NCI-H446 treated with DMSO at 0.1 percent for 48 hours (cell line): ENCODE results near the gene PLEKHA5.

Experiments used
- DNase-seq: peaks from one replicate; lab custom pipeline; 2025; lab: John Stamatoyannopoulos, UW

The PLEKHA5 gene

GRCh38 chr12:19130224-19131024 is 891 bp downstream of the PLEKHA5 start:
- no peak for DNase-seq

- DNase-seq = no peak
These were observed 1.5 kb downstream of the PLEKHA5 start for GRCh38 chr12:19131025-19131444.

GRCh38 chr12:19138551-19138950 is 9.0 kb downstream of the PLEKHA5 start:
- DNase-seq = no peak

- no peak for DNase-seq
These were observed 9.4 kb downstream of the PLEKHA5 start for GRCh38 chr12:19138956-19139355.

- no peak for DNase-seq
These were observed 10.2 kb downstream of the PLEKHA5 start for GRCh38 chr12:19139615-19140194.

GRCh38 chr12:19140381-19141236 is 11.1 kb downstream of the PLEKHA5 start:
- DNase-seq = no peak

GRCh38 chr12:19142499-19142898 is 13.0 kb downstream of the PLEKHA5 start:
- DNase-seq = no peak

GRCh38 chr12:19144287-19144686 is 14.8 kb downstream of the PLEKHA5 start:
- no peak for DNase-seq

GRCh38 chr12:19144985-19145384 is 15.5 kb downstream of the PLEKHA5 start:
- no peak for DNase-seq

GRCh38 chr12:19148860-19149259 is 19.3 kb downstream of the PLEKHA5 start:
- DNase-seq = no peak

- DNase-seq = no peak
These were observed 20.9 kb downstream of the PLEKHA5 start for GRCh38 chr12:19150273-19150900.

- no peak for DNase-seq
These were observed 21.8 kb downstream of the PLEKHA5 start for GRCh38 chr12:19151298-19151697.

GRCh38 chr12:19153396-19153795 is 23.9 kb downstream of the PLEKHA5 start:
- no peak for DNase-seq

- no peak for DNase-seq
These were observed 25.2 kb downstream of the PLEKHA5 start for GRCh38 chr12:19154686-19155085.

- no peak for DNase-seq
These were observed 26.6 kb downstream of the PLEKHA5 start for GRCh38 chr12:19155981-19156734.

GRCh38 chr12:19158923-19159322 is 29.4 kb downstream of the PLEKHA5 start:
- DNase-seq = no peak

- DNase-seq = no peak
These were observed 31.7 kb downstream of the PLEKHA5 start for GRCh38 chr12:19161216-19161615.

- no peak for DNase-seq
These were observed 35.9 kb downstream of the PLEKHA5 start for GRCh38 chr12:19165451-19165850.

- DNase-seq = no peak
These were observed 36.9 kb downstream of the PLEKHA5 start for GRCh38 chr12:19166387-19166786.

- DNase-seq = no peak
These were observed 37.4 kb downstream of the PLEKHA5 start for GRCh38 chr12:19166956-19167355.

- DNase-seq = no peak
These were observed 38.2 kb downstream of the PLEKHA5 start for GRCh38 chr12:19167708-19168107.

GRCh38 chr12:19168644-19169043 is 39.1 kb downstream of the PLEKHA5 start:
- no peak for DNase-seq
